Metanephros (tissue), 1 donor: ENCODE data around the gene MRPS26. TPM values are rescaled to one million over a fixed set of nuclear protein-coding genes. Genes with fewer than 3 reads are reported as not detected.

ENCODE experiments used
- total RNA-seq: library from RNA; depleted of rRNA; stranded (reverse); fragments of >200 nt; gene quantifications from one replicate; pipeline ENCODE4 v1.2.3, GENCODE V29; 2014

MRPS26 gene
- 50.9 TPM for total RNA-seq

DNA sequence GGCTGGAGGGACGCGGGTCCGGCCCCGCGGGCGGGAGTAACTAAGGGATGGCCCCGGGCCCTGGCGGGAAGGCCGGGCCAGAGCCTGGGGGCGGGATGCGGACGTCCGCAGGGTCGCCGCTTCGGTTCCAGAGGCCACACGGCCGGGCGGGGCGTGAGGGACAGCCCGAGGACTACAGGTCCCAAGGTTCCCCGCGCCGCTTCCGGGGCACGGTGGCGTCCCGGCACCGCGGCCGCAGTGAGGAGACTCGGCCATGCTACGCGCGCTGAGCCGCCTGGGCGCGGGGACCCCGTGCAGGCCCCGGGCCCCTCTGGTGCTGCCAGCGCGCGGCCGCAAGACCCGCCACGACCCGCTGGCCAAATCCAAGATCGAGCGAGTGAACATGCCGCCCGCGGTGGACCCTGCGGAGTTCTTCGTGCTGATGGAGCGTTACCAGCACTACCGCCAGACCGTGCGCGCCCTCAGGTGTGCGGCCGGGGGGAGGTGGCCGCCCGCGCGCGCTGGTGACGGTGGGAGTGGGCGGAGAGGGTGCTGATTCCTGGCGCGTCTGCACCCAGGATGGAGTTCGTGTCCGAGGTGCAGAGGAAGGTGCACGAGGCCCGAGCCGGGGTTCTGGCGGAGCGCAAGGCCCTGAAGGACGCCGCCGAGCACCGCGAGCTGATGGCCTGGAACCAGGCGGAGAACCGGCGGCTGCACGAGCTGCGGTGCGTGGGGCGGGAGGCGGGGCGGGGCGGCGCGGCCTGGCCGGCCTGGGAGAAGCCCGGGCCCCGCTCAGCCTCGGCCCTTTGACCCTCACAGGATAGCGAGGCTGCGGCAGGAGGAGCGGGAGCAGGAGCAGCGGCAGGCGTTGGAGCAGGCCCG is at the start of gene MRPS26:
Gene MRPS26 (plus strand): TSS at position 237 of the 861 bp plus-strand sequence. CDS start 17 bp downstream, at position 254.

DNA sequence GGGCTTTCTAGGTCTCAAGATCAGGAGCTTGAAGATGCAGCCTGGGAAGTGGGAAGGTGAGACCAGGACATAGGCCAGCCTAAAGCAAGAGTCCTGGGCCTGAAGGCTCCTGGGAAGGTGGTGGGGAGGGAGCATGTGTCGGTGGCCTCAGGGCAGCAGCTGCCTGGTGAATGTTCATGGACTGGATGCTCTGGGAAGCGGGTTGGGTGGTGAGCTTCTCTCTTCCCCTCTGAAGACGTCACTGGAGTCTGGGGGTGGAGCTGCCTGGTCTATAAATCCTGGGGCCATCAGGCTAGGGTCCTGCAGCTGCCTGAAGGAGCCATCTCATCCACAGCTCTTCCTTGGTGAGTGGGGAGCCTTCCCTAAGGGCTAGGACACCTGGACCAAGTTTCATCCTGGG is 2.5 kb upstream of the MRPS26 start, which contains the start of gene GNRH2:
Gene GNRH2 (plus strand): TSS at position 301 of the 400 bp plus-strand sequence. CDS start 793 bp downstream, outside the sequence.

GRCh38 chr20:3071610-3072529 is 26.0 kb downstream of the MRPS26 start, which contains the start of gene OXT:
Gene OXT (plus strand): TSS chr20:3071620. CDS start chr20:3071656, 36 bp downstream.

DNA sequence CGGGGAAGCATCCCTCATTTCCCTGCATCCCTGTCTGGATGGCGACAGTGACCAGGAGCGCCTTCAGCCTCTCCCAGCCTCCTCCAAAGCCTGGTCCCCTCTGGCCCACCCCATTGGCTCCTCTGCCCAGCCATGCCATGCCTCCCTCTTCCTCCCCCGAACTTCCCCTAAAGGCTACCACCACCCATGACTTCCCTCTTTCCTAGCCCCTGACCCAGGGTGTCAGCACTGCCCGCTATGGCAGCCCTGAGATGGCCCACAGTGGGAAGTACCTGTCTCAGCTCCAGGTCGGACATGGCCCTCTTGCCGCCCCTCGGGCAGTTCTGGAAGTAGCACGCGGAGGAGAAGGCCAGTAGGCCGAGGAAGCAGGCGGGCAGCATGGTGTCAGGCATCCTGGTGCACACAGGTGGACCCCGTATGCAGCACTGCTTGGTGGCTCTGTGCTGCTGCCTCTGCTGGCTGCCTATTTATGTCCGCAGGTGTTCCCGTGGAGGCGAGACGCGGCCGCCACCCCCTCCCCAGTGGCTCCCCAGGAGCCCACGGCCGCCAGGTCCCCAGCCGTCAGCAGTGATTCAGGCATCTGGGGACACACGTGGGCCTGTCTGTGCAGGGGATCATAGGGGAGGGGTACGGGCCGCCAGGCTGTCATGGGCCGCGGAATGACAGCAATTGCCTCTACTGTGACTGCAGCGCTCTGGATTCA is 38.6 kb downstream of the MRPS26 start, which contains the start of gene AVP:
Gene AVP (minus strand): TSS at position 442 of the 703 bp plus-strand sequence. CDS start 50 bp downstream, at position 392.

Other genes with a start within 250 kb of the MRPS26 start
- 146 TPM for gene CPXM1, start 245.4 kb upstream of the MRPS26 start, total RNA-seq
- gene C20orf141, start 231.1 kb upstream of the MRPS26 start, total RNA-seq: not detected
- not detected for gene TMEM239, start 229.7 kb upstream of the MRPS26 start, total RNA-seq
- gene PCED1A, start 205.4 kb upstream of the MRPS26 start, total RNA-seq: 62.2 TPM
- 38.4 TPM for gene VPS16, start 205.3 kb upstream of the MRPS26 start, total RNA-seq
- 71.7 TPM for gene PTPRA, start 172.6 kb upstream of the MRPS26 start, total RNA-seq
- not detected for gene GNRH2, start 2.4 kb upstream of the MRPS26 start, total RNA-seq
- not detected for gene OXT, start 25.6 kb downstream of the MRPS26 start, total RNA-seq
- not detected for gene AVP, start 38.7 kb downstream of the MRPS26 start, total RNA-seq
- 15.9 TPM for gene FASTKD5, start 113.8 kb downstream of the MRPS26 start, total RNA-seq
- 5.6 TPM for gene UBOX5, start 113.8 kb downstream of the MRPS26 start, total RNA-seq
- 16.2 TPM for gene LZTS3, start 127.5 kb downstream of the MRPS26 start, total RNA-seq
- gene DDRGK1, start 158.6 kb downstream of the MRPS26 start, total RNA-seq: 32.7 TPM
- 42.7 TPM for gene ITPA, start 163.4 kb downstream of the MRPS26 start, total RNA-seq
- 1.9 TPM for gene SLC4A11, start 193.1 kb downstream of the MRPS26 start, total RNA-seq